HCT116 (cell line): ENCODE data around the gene XPO1.

Experiments
- CBX3 ChIP-seq: IDR thresholded peaks from 2 replicates; pipeline ENCODE4 v1.6.1; 2012; ENCODE audit warnings: low read depth
- CTCF ChIP-seq, 3 experiments: fragments of 200-600 bp in 1 of 3; sonication (generic) in 1 of 3; IDR thresholded peaks in 2 of 3; conservative IDR thresholded peaks in 1 of 3; 2 replicates each; pipeline ENCODE4 v1.5.1; 2012 to 2017; ENCODE audit warnings: low read depth in 2 of 3, low read length in 2 of 3, antibody characterized with exemption in 1 of 3, borderline replicate concordance in 1 of 3, control low read depth in 1 of 3, mild to moderate bottlenecking in 1 of 3, mixed read lengths in 1 of 3, mixed run types in 1 of 3, moderate library complexity in 1 of 3; ENCODE audit not compliant: insufficient read depth in 1 of 3
- EZH2phosphoT487 ChIP-seq: fragments of 200-600 bp; IDR thresholded peaks from 2 replicates; pipeline ENCODE4 v1.6.1; 2018; ENCODE audit warnings: antibody characterized with exemption, borderline replicate concordance
- MAX ChIP-seq: IDR thresholded peaks from 2 replicates; pipeline ENCODE4 v1.6.1; 2012
- POLR2A ChIP-seq: IDR thresholded peaks from 2 replicates; pipeline ENCODE4 v1.7.0; 2011; ENCODE audit warnings: borderline replicate concordance; ENCODE audit not compliant: insufficient read depth, insufficient read length; ENCODE audit errors: extremely low read depth
- POLR2AphosphoS5 ChIP-seq: IDR thresholded peaks from 2 replicates; pipeline ENCODE4 v1.6.1; 2011; ENCODE audit warnings: mild to moderate bottlenecking, low read depth, low read length, moderate library complexity
- SIN3A ChIP-seq: IDR thresholded peaks from 2 replicates; pipeline ENCODE4 v1.6.1; 2012; ENCODE audit warnings: low read depth
- SP1 ChIP-seq: IDR thresholded peaks from 2 replicates; pipeline ENCODE4 v1.6.1; 2012; ENCODE audit warnings: low read depth

GRCh38 chr2:61562615-61563014 is 24.5 kb upstream of the XPO1 start:
- no peak for TF ChIP-seq SP1
- TF ChIP-seq SIN3A: no peak
- no peak for TF ChIP-seq CTCF (IDR thresholded peaks at IDR 0.05 in 2 of 3, conservative IDR thresholded peaks at IDR 0.05 in 1 of 3; ENCODE audit: borderline replicate concordance in 1 of 3, insufficient read depth in 1 of 3, low read depth in 2 of 3, low read length in 2 of 3)
- no peak for TF ChIP-seq CBX3
- TF ChIP-seq POLR2A: no peak
- TF ChIP-seq MAX: no peak
- TF ChIP-seq EZH2phosphoT487: no peak
- no peak for TF ChIP-seq POLR2AphosphoS5
